ENCODE results near the gene BTBD2.

DNA sequence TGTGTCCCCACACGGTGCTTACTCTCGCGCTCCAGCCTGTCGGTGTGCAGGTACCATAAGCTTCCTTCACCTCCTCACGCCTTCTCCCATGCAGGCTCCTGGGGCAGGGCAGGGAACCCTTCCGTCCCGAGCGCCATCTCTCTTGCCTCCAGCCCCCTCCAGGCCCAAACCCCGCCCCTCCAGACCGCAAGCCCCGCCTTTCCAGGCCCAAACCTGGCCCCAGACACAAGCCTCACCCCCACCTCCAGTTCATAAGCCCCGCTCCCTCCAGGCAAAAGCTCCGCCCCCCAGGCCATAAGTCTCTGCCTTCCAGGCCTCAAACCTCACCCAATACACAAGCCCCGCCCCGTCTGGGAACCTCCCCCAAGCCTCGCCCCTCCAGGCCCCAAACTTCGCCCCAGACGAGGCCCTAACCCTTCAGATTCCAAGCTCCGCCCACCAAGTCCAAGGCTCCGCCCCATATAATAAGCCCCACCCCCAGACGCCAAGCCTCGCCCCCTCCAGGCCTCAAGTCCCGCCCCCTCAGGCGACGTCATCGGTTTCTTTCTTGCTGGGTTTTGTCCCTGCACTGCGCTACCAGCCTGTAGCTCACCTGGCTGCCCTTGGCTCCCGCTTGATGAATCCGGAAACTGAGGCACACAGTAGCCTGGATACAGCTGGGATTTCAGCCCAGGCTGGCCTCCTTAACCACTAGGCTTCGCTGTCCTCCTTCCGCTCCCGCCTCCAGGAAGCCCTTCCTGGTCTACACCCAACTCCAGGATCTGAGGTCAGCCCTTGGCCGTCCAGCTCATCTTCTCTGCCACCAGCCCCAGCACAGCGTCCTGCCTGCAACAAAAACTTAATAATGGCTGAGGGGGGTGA, 19.4 kb upstream of the BTBD2 start:
- TF ChIP-seq POLR2A (IDR thresholded peaks at IDR 0.05; ENCODE audit: low read depth, low read length) (no peak), POLR2AphosphoS5 (IDR thresholded peaks at IDR 0.05; ENCODE audit: low read depth, low read length) (no peak)
